ENCODE results near the gene MDFI.
"Not testable (repeated sequence)": the region's sequence is repeated elsewhere in the genome, so short reads cannot be mapped to it uniquely, and the experiment has no call there.

Gene MDFI

DNA sequence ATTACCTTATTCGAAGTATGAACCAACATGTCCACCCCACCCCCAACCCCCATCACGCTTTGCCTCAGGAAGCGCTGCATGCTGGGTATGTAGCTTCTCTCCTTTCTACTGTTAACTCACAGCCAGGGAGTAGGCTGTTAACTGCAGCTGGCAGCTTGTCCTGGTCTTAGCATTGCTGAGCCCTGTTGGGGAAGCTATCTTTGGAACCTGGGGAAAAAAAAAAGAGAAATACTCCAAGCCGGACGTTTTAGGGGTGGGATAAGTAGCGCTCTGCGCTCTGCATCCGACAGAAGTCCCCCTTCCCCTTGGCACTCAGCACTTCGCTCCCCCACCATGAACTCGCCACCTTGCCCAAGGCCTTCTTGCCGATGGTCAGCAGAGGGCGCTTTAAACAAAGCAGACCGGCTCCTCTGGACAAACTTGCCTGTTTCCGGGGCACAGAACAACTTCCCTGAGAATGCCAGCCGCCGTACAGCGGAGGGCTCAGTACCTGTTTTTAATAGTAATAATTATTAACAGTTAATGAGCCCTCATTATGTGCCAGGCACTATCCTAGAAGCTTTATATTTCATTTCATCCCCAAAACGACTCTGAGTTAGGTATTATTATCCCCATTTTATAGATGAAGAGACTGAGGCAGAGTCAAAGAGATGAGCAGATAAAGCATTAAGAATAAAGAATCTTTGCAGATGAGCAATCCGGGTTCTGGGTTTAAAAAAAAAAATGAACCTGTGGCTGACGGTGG lies 35.2 kb upstream of the MDFI start:
- peak; percentile 70 for DNase-seq

DNA sequence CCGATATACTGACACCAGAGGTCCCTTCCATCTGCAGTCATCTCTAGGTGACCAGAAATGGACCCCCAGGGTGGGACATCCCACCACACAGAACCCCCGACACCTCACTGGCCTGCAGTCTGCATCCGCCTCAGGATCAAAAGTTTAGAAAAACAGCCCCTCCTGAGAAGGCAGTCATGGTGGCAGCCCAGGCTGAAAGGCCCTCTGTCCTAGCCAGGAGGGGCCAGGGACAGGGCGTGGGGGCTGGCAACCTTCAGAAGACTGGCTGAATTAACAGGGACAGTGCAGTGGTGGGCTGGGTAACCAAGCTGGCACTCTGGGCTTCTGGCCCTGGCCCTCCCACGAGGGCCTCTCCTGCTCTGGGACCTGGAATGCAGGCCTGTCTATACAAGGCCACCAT lies 34.3 kb upstream of the MDFI start:
- no peak for DNase-seq

DNA sequence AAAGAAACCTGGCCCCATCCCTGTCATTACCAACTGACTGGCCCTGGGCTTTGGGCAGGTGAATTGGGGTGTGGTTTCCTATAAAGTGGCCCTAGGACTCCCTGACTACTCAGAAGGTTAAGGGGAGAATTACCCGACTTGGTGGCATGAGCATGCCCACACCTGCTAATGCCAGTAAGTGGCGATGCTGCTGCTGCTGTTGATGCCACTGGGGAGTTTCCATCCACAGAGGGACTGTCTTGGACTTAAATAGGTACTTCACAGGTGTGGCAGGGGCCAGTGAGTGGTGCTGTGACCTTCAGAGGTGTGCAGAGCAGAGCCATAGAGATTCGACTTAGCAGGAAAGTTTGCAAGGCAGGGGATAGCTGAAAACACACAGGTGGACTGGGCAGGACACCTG lies 32.6 kb upstream of the MDFI start:
- DNase-seq, result no peak

GRCh38 chr6:41607036-41607435 lies 31.2 kb upstream of the MDFI start:
- DNase-seq, result no peak

DNA sequence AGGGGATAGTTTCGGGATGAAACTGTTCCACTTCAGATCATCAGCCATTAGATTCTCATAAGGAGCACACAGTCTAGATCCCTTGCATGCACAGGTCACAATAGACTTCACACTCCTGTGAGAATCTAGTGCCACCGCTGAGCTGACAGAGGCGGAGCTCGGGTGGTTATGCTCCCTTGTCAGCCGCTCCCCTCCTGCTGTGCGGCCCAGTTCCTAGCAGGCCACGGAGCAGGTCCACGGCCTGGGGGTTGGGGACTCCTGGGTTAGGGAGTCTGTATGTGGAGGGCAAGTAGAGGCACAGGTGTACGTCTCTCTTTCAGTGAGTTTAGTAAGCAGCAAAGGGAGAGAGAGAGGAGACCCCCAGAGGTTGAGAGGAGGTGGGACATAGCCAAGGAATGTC lies 30.5 kb upstream of the MDFI start:
- no peak for DNase-seq

GRCh38 chr6:41608443-41609151 lies 29.7 kb upstream of the MDFI start:
- DNase-seq, result no peak

DNA sequence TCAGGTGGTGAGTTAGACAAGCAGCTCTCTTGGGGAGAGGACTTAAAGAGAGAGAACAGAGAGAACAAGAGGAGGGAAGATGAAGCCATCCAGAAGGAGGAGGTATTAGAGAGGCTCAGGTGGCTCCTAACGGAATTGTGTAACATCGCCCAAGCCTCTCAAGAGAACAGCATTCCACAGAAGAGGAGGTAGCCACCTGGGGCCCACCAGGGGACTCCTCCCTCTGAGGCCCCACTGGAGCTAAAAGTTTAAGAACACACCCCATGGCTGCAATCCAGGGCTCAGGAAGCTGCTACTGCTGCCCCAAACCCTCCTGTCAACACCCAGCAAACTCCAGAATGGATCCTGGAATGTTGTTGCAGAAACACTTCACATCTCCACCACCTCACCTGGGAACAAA lies 23.6 kb upstream of the MDFI start:
- DNase-seq, result no peak

GRCh38 chr6:41615311-41615710 lies 23.0 kb upstream of the MDFI start:
- no peak for DNase-seq

GRCh38 chr6:41618598-41618997 lies 19.7 kb upstream of the MDFI start:
- DNase-seq, result no peak

DNA sequence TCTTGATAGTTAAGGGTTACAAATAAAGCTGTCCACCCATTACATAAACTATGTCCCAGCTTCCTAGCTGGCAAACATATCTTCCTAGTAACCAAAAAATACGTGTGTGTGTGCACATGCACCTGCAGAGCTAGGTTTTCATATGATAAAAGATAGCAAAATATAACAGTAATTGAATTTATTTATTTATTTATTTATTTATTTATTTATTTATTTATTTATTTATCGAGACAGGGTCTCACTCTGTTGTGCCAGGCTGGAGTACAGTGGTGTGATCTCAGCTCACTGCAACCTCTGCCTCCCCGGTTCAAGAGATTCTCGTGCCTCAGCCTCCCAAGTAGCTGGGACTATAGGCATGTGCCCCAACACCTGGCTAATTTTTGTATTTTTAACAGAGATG lies 19.1 kb upstream of the MDFI start:
- DNase-seq, result not testable (repeated sequence)

GRCh38 chr6:41621367-41621766 lies 16.9 kb upstream of the MDFI start:
- no peak for DNase-seq

DNA sequence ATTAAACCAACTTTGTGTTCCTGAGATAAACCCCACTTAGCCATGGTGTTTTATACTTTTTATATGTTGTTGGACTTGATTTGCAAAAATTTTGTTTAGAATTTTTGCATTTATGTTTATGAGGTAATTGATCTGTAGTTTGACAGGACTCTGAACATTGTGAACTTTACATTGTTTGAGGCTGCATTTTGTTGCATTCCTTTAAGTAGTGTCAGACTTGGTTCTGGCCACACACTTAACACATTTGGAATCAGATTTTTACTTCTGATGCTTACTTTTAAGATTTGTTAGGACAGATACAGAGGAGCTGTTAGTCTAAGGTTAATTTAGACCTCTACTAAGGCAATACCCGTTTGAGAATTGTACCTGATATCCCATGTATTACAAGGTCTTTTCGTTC lies 16.5 kb upstream of the MDFI start:
- no peak for DNase-seq

DNA sequence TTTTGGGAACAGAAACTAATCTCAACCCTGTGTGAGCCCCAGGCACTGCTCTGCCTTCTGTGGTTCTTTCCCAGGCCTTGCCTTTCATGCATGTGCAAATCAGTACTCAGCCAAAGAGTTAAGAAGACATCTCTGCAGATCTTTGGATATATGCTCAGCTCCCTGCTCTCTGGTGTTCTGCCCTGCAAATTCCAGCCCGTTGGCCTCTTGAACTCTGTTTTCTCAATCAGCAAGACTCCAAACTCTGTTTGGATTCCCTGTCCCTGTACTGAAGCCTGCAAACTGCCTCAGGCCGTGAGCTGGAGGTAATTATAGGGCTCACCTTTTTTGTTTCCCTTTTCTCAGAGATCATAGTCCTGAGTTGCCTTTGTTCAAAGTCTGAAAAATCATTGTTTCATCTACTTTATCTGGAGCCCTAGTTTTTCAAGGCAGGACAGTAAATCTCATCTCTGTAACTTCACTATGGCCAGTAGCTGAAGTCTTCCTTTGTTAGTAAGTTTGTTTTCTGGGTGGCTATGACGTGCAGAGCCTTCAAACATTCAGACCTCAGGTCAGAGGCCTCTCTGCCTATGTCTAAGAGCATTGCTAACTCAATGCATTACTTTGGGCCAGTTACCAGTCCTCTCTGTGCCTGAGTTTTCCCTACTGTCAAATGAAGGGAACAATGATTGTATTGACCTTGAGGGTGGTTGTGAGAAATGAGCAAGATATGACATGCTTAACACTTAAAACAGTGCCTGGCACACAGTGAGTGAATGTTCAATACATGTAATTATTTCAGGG lies 15.9 kb upstream of the MDFI start:
- DNase-seq, result no peak

GRCh38 chr6:41623330-41623729 lies 14.9 kb upstream of the MDFI start:
- no peak for DNase-seq

DNA sequence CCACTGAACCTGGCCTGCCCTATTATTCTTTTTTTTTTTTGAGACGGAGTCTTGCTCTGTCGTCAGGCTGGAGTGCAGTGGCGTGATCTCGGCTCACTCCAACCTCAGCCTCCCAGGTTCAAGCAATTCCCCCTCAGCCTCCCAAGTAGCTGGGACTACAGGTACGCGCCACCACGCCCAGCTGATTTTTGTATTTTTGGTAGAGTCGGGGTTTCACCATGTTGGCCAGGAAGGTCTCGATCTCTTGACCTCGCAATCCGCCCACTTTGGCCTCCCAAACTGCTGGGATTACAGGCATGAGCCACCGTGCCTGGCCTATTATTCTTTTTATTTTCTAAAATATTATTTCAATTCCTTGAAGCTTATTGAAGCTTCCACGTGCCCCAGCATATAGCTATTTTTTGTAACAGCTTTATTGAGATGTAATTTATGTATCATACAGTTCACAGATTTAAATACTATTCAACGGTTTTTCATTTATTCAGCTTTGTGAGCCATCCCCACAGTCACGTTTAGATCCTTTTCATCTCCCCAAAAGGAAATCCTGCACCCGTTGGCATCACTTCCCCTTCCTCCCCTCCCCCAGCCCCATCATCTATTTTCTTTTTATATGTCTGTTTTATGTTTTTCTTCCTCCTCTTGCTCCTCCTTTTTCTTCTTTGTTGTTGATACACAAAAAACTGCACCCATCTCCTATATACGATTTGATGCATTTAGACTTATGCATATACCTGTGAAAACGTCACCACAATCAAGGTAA lies 13.5 kb upstream of the MDFI start:
- no peak for DNase-seq

DNA sequence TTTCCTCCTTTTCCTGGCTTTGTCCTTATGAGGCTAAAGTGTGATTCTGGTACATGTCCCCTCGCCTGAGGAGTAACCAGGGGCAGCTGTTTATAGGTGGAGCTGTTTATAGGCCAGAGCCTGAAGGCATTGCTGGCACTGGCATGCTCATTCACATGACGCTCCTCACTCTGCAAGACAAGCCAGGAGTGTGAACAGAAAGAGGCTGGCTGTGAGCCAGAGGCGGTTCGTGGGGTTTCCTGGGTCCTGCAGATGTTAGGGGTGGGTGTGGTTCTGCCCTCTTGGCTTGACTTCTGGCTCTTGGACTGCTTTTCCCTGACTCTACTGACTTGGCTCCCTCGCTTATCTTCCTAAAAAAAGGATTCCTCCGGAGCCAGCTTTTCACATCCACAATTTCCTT lies 12.8 kb upstream of the MDFI start:
- no peak for DNase-seq

DNA sequence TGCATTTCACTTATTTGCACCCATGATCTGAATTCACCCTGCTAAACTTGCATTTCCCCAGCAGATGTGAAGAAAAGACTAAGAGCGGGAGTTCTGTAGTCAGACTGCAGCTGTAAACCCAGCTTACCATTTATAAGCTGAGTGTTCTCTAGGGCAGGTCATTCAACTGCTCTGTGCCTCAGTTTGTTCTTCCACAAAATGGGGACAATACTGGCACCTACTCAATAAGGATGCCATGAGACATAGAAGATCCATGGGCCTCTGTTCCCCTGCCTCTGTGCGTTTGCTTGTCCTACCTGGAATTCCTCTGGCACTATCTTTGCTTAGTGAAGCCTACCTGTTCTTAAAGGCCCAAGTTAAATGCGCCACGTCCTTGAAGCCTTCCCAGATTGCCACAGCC lies 12.2 kb upstream of the MDFI start:
- no peak for DNase-seq

GRCh38 chr6:41626917-41627316 lies 11.4 kb upstream of the MDFI start:
- DNase-seq, result no peak

DNA sequence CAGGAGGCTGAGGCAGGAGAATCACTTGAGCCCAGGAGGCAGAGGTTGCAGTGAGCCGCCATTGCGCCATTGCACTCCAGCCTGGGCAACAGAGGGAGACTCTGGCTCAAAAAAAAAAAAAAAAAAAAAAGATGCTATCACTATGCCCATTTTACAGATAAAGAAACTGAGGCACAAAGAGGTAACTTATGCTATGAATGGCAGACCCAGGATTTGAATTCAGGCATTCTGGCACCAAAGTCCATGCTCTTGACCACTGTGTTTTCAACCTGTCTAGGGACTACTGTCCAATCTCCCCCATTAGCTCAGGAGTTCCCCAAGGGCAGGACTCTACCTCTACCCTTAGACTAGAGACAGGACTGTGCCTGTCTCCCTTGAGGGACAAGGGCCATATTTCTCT lies 9.1 kb upstream of the MDFI start:
- no peak for DNase-seq

- DNase-seq, result no peak
Observed at GRCh38 chr6:41630069-41630468, 8.2 kb upstream of the MDFI start.

GRCh38 chr6:41630946-41631345 lies 7.3 kb upstream of the MDFI start:
- no peak for DNase-seq

DNA sequence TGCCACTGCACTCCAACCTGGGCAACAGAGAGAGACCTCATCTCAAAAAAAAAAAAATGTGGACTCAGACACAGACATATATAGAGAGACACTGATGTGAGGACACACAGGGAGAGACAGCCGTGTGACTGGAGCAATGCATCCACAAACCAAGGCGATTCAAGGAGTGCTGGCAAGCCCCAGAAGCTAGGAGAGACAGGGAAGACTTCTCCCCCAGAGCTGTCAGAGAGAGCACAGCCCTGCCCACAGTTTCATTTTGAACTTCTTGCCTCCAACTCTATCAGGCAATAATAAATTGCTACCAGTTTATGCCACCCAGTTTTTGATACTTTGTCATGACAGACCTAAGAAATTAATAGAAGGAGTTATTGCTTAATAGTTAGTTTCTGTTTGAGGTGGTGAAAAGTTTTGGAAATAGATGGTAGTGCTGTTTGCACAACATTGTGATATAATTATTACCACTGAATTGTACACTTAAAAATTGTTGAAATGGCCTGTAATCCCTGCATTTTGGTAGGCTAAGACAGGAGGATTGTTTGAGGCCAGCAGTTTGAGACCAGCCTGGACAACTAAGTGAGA lies 5.1 kb upstream of the MDFI start:
- no peak for DNase-seq

DNA sequence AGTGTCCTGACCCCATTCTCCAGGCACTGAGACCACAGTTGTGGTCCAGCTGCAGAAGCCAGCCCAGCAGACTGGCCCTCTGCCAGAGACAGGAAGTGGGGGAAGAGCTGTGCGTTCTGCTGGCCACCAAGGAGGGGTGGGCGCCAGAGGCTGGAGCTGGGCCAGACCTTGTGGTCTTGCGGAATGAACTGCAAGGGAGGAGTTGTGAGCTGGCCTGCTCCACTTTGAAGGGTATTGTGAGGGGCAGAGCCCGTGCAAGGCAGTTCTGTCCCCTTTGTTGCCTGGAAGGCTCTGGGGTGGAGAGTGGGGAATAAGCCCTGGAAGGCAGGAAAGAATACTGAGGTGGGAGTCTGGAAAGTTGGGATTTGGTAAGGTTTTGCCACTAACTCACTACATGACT lies 3.6 kb upstream of the MDFI start:
- no peak for DNase-seq
